ENCODE data around the gene MITF.
"Not testable (repeated sequence)": the region's sequence is repeated elsewhere in the genome, so short reads cannot be mapped to it uniquely, and the experiment has no call there.

Gene MITF

GRCh38 chr3:69915726-69916125 is 176.5 kb downstream of the MITF start:
- no peak for TF ChIP-seq CTCF (conservative IDR thresholded peaks at IDR 0.05; ENCODE audit: low read depth, low read length)
- no peak for DNase-seq (ENCODE audit: low read depth)
- H3K4me3 ChIP-seq (ENCODE audit: low read depth, low read length), result no peak overlapping the region

- not testable (repeated sequence) for H3K4me3 ChIP-seq (ENCODE audit: low read depth, low read length); DNase-seq (ENCODE audit: low read depth)
- TF ChIP-seq CTCF (conservative IDR thresholded peaks at IDR 0.05; ENCODE audit: low read depth, low read length), result peak; percentile 52
Measured at GRCh38 chr3:69920009-69920408, 180.7 kb downstream of the MITF start.

- no peak for DNase-seq (ENCODE audit: low read depth)
- no peak overlapping the region for H3K4me3 ChIP-seq (ENCODE audit: low read depth, low read length)
- TF ChIP-seq CTCF (conservative IDR thresholded peaks at IDR 0.05; ENCODE audit: low read depth, low read length), result no peak
Measured at GRCh38 chr3:69921651-69922050, 182.4 kb downstream of the MITF start.

GRCh38 chr3:69922521-69923000 is 183.3 kb downstream of the MITF start:
- TF ChIP-seq CTCF (conservative IDR thresholded peaks at IDR 0.05; ENCODE audit: low read depth, low read length), result no peak
- no peak overlapping the region for H3K4me3 ChIP-seq (ENCODE audit: low read depth, low read length)
- DNase-seq (ENCODE audit: low read depth), result no peak

- no peak overlapping the region for H3K4me3 ChIP-seq (ENCODE audit: low read depth, low read length)
- peak; percentile 77 for DNase-seq (ENCODE audit: low read depth)
- no peak for TF ChIP-seq CTCF (conservative IDR thresholded peaks at IDR 0.05; ENCODE audit: low read depth, low read length)
Measured at GRCh38 chr3:69925506-69925905, 186.2 kb downstream of the MITF start.

GRCh38 chr3:69926385-69926784 is 187.1 kb downstream of the MITF start:
- no peak for DNase-seq (ENCODE audit: low read depth)
- TF ChIP-seq CTCF (conservative IDR thresholded peaks at IDR 0.05; ENCODE audit: low read depth, low read length), result no peak
- no peak overlapping the region for H3K4me3 ChIP-seq (ENCODE audit: low read depth, low read length)

GRCh38 chr3:69927571-69927970 is 188.3 kb downstream of the MITF start:
- TF ChIP-seq CTCF (conservative IDR thresholded peaks at IDR 0.05; ENCODE audit: low read depth, low read length), result no peak
- DNase-seq (ENCODE audit: low read depth), result no peak
- no peak overlapping the region for H3K4me3 ChIP-seq (ENCODE audit: low read depth, low read length)
